ENCODE data around the gene DXO. TPM values are rescaled to one million over a fixed set of nuclear protein-coding genes. Genes with fewer than 3 reads are reported as not detected.
"Not testable (repeated sequence)": the region's sequence is repeated elsewhere in the genome, so short reads cannot be mapped to it uniquely, and the experiment has no call there.

DXO gene
- total RNA-seq, 1 donor from 2014 or later = 13.2 TPM

DNA sequence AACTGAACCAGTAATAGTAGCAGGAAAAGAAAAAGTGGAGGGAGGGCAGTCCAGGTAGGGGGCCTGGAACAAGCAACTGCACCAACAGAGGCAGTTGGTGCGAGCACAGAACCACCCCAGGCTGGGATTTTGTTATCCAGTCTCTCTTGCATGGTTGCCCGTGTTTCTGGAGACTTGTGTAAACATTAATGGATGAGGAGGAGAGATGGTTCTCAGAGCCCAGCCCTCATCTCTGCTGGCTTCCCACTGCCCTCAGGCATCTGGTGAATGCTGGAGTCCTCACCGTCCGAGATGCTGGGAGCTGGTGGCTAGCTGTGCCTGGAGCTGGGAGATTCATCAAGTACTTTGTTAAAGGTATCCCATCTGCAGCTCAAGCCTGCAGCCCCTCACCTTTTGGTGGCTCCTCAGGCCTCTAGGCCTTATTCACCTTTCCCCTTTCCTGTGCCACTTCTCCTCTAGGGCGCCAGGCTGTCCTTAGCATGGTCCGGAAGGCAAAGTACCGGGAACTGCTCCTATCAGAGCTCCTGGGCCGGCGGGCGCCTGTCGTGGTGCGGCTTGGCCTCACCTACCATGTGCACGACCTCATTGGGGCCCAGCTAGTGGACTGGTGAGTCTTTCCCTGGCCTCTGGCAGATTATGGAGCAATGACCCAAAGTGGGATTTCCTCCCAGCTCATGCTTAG, 8.4 kb upstream of the DXO start:
- not testable (repeated sequence) for DNase-seq (ENCODE audit: low spot score)

DNA sequence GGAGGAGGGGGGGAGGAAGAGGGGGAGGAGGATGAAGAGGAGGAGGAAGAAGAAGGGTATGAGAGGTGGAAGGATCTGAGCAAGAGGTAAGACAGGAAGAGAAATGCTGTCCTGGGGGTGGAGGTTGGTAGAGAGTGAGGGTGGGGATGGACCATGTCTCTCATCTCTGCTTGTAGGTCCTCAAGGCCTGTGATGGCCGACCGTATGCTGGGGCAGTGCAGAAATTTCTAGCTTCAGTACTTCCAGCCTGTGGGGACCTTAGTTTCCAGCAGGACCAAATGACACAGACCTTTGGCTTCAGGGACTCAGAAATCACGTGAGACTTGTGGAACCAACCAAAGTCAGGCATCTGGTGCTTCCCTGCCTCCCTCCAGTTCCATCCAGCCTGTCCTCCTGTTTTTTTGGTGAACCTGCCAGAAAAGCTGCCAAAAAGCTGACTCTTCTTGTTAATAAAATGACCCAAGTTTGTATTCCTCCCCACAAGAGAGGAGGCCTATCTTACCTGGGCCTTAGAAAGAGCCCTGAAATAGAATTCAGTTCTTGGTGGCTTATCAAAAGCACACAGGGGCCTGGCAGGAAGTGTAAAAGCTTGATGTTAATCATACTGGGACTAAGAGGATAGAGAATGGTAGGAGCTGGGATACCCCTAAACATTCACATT, 7.4 kb upstream of the DXO start:
- no peak for DNase-seq (ENCODE audit: low spot score)

DNA sequence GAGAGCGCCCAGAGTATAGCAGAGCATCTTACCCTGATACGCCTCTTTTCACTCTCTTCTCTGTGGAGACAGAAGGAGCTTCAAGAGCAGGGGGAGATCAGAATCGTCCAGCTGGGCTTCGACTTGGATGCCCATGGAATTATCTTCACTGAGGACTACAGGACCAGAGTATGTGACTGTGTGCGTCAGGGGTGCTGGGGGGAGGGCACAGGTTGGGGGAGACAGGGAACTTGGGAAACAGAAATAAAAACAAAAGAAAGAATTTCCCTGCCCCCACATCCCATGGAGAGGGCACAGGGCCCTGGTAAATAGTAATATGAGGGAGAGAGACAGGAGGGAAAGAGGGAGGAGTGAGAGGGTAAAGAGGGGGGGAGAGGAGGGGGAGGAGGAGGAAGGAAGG, 6.9 kb upstream of the DXO start:
- DNase-seq (ENCODE audit: low spot score) = no peak

DNA sequence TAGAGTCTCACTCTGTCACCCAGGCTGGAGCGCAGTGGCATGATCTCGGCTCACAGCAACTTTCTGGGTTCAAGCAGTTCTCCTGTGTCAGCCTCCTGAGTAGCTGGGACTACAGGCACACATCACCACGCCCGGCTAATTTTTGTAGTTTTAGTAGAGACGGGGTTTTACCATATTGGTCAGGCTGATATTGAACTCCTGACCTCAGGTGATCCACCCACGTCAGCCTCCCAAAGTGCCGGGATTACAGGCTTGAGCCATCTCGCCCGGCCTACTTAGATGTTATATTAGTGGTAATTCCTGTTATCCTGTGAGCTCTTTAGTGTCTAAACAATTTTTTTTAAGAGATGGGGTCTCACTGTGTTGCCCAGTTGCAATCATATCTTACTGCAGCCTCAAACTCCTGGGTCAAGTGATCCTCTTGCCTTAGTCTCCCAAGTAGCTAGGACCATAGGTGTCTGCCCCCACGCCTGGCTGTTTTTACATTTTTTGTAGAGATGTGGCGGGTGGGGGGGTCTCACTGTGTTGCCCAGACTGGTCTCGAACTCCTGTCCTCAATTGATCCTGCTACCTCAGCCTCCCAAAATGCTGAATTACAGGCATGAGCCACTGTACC, 6.0 kb upstream of the DXO start:
- DNase-seq (ENCODE audit: low spot score) = no peak

DNA sequence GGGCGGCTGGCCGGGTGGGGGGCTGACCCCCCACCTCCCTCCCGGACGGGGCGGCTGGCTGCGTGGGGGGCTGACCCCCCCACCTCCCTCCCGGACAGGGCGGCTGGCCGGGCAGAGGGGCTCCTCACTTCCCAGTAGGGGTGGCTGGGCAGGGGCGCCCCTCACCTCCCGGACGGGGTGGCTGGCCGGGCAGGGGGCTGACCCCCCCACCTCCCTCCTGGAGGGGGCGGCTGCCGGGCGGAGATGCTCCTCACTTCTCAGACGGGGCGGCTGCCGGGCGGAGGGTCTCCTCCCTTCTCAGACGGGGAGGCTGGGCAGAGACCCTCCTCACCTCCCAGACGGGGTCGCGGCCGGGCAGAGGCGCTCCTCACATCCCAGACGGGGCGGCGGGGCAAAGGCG, 4.1 kb upstream of the DXO start:
- not testable (repeated sequence) for DNase-seq (ENCODE audit: low spot score)

DNA sequence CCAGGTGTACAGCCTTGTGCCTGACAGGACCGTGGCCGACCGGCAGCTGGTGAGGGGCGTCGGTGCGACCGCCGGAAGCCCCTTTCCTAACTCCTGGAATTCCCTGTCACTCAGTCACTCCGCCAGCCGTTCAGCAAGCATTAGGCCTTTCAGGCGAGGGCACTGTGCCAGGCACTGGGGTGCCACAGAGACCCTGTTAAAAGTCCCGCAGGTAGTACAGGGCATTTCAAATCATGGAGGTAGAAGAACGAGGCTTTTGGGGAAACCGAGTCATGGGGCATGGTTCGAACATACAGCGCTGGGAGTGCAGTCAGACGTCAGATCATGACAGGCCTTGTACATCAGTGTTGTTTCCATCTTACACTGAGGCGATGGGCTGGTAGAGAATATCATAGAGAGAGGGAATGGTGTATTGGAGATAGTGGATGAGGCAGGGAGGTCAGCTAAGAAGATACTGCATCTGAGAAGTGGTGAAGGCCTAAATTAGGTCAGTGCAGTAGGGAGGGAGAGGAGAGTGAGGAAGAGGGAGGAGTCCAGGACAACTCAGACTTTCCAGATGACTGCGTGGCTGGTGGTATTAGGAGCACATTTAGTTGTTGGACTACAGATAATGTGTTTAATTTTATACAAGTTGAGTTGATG, 892 bp upstream of the DXO start:
- peak; percentile 65 for DNase-seq (ENCODE audit: low spot score)

DNA sequence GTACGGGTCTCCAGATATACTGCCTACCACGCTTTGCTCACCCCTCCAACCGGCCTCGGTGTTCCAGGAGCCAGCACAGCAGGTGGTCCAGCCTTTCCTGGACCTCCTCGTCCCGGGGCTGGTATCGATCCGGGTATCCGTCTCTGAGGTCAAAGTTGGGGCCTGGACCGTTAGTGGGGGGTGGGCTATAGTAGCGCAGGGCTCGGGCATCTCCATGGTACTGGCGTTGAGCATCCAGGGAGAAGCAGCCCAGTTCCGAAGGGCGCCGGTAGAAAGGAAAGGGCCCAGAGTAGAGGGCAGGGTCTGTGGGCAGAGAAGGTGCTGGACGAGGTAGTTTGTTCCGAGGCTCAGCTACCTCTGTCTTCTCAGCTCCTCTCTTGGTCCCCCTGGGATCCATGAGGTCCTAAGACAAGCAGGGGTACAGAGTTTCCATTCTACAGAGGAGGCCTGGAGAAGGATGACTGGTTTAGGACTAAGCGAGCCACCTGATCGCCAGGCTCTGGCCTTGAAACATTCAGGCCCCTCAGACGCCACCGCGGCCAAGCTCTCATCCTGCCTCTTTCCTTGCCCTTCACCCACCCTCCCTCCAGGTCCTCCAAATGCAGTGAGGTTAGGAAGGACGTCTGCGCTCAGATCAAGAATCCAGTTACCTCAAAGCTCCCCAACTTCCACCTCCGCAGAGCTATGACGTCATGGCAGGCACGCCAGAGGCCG, 502 bp downstream of the DXO start:
- peak; percentile 23 for DNase-seq (ENCODE audit: low spot score)

DNA sequence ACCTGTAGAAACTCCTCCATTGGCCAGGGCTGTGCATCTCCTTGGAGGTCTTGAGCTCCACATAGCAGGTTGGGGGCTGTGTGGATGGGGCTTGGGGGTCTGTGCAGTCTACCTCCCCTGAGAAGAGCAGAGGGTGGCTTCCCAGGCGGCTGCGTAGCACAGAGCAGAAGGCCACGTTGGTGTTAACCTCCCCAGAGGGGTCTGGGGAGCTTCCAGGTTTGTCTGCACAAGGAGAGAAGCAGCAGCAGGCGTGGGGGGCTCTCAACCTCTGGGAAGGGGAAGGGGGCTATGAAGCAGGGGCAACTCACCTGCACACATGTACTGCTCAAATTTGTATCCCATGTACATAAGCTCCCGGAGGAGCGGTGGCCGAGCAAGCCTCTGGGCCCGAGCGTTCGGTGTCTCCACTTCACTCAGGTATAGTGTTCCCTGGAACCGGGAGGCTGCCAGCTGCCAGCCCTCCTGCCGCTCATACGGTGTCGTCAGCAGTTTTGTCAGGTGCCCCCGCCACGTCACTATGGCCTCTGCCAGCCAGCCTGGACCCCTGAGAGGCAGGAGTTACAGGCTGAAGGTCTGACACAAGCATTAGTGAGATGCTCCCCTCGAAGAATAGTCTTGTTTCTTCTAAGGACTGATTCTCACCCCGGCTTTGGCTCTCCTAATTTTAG, 1.2 kb downstream of the DXO start:
- DNase-seq (ENCODE audit: low spot score) = no peak

DNA sequence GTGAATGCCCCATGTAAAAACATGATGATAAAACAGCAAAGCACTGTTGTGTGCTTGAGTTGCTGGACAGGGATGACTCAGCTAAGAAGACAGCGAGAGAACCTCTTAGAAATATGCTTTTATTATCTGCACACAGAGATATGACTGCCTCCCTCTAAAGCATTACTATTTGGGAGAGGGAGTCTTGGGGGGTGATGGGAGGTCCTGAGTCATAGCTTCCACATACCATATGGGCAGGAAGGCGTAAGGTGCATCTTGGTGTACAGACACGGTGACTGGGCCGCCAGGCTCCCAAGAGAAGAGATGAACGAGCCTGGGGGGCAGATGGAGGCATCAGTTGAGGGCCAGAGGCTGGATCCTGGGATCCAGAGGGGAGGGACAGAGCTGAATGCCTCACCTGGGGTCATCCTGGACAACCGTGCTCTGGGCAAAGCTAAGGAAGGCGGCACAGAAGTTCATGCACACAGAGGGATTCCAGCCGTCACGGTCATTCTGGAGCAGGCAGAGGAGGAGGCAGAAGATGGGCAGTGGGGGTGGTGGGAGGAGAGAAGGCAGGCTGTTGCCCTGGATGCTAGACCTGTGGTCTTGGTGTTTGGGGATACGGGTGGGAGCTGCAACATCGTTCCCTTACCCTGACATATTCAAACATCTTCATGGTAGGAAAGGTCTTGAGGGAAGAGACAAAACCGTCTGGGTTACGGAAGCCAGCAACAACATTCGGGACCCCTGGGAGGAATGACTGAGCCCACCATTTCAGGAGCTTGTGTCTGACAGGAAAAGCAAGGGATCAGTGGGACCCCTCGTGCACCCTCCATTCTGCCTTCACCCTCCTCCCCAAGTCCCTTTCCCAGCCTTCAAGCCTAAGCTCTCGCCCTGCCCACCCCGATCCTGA, 2.0 kb downstream of the DXO start:
- no peak for DNase-seq (ENCODE audit: low spot score)

DNA sequence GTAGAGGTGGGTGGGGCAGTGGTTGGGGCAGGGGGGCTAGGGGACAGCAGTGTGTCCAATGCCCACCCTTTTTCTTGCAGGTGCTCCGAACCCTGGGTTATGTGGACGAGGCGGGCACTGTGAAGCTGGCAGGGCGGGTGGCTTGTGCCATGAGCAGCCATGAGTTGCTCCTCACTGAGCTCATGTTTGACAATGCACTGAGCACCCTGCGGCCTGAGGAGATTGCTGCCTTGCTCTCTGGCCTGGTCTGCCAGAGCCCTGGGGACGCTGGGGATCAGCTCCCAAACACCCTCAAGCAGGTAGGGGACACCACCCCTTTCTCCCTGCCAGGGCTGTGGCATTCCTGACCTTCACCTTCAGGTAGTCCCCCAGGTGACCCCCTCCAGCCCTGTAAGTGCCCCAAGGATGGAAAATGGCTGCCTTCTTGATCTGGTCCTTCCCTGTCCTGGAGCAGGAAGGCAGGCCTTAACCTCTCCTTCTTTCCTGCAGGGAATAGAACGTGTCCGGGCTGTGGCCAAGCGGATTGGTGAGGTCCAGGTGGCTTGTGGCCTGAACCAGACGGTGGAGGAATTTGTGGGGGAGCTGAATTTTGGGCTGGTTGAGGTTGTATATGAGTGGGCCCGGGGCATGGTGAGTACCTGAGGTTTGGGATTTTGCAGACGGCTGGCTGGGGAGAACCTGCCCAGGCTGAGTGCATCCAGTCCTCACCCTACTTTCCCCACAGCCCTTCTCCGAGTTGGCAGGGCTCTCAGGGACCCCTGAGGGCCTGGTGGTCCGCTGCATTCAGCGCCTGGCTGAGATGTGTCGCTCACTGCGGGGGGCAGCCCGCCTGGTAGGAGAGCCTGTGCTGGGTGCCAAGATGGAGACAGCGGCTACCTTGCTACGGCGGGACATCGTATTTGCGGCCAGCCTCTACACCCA, 2.9 kb downstream of the DXO start:
- no peak for DNase-seq (ENCODE audit: low spot score)

DNA sequence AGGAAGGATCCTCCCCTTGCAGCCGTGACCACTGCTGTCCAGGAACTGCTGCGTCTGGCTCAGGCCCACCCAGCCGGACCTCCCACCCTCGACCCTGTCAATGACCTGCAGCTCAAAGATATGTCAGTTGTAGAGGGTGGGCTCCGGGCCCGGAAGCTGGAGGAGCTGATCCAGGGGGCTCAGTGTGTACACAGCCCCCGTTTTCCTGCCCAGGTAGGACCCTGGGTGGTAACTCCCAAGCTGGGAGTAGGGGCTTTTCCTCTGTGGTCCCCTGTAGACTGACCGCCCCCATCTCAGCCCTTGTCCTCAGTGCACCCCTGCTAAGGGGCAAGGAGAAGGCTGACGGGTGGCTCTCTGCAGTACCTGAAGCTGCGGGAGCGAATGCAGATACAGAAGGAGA, 3.6 kb downstream of the DXO start:
- DNase-seq (ENCODE audit: low spot score) = no peak

DNA sequence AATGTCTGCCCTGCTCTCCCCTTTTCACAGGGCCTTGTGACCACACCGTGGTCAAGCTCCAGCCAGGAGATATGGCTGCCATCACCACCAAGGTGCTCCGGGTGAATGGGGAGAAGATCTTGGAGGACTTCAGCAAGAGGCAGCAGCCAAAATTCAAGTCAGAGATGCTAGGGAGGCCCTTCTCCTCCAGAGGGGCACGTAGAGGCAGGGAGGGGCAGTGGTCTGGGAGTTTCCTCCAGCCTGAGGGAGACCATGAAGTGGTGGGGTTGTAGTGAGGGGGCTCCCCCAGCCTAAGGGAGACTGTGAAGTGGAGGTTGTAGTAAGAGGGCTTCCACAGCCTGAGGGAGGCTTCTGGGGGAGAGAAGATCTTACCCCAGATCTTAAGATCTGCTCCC, 4.0 kb downstream of the DXO start:
- DNase-seq (ENCODE audit: low spot score) = no peak

DNA sequence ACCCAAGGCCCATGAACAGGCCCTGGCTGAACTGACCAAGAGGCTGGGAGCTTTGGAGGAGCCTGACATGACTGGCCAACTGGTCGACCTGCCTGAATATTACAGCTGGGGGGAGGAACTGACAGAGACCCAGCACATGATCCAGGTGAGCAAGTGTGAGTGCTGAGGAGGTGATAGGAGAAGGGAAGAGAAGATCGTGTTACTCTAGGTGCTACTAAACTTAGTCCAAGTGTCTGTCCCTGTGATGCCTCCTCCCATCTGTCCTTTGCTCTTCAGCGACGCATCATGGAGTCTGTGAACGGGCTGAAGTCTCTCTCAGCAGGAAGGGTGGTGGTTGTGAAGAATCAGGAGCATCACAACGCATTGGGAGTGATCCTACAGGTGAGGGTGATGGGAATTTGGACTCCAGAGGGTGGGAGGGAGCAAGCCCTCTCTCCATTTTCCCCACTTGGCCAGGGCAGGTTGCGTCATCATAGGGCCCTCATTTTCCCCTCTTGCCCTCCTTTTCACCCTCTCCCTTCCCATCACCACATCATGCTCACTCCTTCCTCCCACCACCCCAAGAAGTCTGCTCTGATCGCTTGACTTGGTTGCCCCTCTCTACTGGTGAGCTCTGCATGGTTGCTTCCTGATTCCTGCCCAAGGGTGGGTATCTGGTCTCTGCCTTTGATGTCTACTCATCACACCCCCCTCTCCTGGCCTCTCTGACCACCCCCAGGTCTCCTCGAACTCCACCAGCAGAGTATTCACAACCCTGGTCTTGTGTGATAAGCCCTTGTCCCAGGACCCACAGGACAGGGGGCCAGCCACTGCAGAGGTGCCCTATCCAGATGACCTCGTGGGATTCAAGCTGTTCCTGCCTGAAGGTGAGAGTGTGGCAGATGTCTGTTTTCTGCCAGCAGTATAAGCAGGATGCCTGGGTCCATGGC, 4.7 kb downstream of the DXO start:
- no peak for DNase-seq (ENCODE audit: low spot score)

DNA sequence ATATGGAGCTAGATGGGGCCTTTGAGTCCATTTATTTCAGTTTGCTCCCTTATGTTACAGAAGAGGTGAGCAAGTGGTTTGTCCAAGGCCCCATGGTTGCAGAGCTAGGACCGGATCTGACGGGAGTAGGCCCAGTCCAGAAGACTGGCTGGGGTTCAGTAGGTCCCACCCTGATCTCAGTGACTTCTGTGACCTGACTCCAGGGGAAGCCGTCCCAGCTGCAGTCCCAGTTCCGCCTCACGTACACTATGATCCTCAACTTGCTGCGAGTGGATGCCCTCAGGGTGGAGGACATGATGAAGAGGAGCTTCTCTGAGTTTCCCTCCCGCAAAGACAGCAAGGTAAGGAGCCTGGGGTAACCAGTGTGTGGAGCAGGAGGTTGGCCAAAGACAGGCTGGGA, 5.4 kb downstream of the DXO start:
- no peak for DNase-seq (ENCODE audit: low spot score)

DNA sequence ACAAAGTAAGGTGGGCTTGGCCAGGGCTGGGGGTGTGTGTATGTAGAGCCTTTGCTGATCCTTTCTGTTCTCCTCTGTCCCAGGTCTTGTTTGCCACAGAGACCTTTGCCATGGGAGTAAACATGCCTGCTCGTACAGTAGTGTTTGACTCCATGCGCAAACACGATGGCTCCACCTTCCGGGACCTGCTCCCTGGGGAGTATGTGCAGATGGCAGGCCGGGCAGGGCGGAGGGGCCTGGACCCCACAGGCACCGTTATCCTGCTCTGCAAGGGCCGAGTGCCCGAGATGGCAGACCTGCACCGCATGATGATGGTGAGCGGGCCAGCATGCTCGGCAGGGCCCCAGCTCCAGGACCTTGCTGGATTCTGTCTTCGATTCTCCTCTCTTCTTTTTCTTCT, 6.2 kb downstream of the DXO start:
- no peak for DNase-seq (ENCODE audit: low spot score)

DNA sequence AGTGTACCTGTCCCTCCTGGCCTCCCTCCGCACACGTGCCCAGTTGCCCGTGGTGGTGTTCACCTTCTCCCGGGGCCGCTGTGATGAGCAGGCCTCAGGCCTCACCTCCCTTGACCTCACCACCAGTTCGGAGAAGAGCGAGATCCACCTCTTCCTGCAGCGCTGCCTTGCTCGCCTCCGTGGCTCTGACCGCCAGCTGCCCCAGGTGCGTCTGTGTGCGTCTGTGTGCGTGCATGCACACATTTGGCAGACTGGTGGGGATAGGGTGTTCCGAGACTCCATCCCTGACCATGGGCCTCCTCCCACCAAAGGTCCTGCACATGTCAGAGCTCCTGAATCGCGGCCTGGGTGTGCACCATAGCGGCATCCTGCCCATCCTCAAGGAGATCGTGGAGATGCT, 8.0 kb downstream of the DXO start:
- no peak for DNase-seq (ENCODE audit: low spot score)

DNA sequence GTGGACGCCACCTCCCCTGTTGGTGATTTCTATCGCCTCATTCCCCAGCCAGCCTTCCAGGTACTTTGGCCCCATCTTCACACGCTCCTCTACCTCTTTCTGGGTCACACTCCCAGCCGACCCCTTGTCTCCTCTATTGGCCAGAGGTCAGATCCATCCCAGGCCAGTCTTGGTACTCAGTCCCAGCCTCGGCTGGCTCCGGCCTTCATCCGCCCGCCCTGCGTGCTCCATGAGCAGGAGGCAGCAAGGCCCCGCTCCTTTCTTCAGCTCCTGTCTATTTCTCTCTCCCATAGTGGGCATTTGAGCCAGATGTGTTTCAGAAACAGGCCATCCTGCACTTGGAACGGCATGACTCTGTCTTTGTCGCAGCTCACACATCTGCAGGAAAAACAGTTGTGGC, 10.3 kb downstream of the DXO start:
- DNase-seq (ENCODE audit: low spot score) = no peak

All from umbilical cord (tissue), 2 donors.